GM23338 (cell line): ENCODE measurements around the gene LRIT2. TPM values are rescaled to one million over a fixed set of nuclear protein-coding genes. Genes with fewer than 3 reads are reported as not detected.

Experiments used
- ATAC-seq: fragments of 200-7000 bp; cut with Tn5 transposase; 3 replicates; pipeline ENCODE4 v1.9.1; 2020
- DNase-seq: peaks from one replicate; pipeline ENCODE4 v3.0.0-alpha.2; 2015; ENCODE audit warnings: low spot score
- H2AFZ ChIP-seq: fragments of 200-600 bp; sonication (generic); 2 replicates; pipeline ENCODE4 v1.8.0; 2016; ENCODE audit warnings: antibody characterized with exemption, mild to moderate bottlenecking, moderate library complexity
- H3F3A ChIP-seq: fragments of 200-600 bp; sonication (generic); replicated peaks from 2 replicates; pipeline ENCODE4 v1.8.0; 2017; ENCODE audit warnings: antibody characterized with exemption, mixed run types, low read depth
- H3K27ac ChIP-seq: fragments of 200-600 bp; sonication (generic); 2 replicates; pipeline ENCODE4 v1.6.1; 2016; ENCODE audit warnings: low read depth
- H3K27me3 ChIP-seq: fragments of 200-600 bp; sonication (generic); 2 replicates; pipeline ENCODE4 v1.8.0; 2016; ENCODE audit warnings: mild to moderate bottlenecking, mixed run types, moderate library complexity; ENCODE audit not compliant: insufficient read depth
- H3K36me3 ChIP-seq: fragments of 200-600 bp; sonication (generic); 2 replicates; pipeline ENCODE4 v1.8.0; 2016; ENCODE audit warnings: mild to moderate bottlenecking; ENCODE audit not compliant: insufficient read depth
- H3K4me1 ChIP-seq: fragments of 200-600 bp; sonication (generic); 2 replicates; pipeline ENCODE4 v1.8.0; 2016; ENCODE audit warnings: mild to moderate bottlenecking, moderate library complexity; ENCODE audit not compliant: insufficient read depth
- H3K4me2 ChIP-seq: fragments of 200-600 bp; sonication (generic); 2 replicates; pipeline ENCODE4 v1.7.1; 2017; ENCODE audit warnings: mixed run types
- H3K4me3 ChIP-seq: fragments of 200-600 bp; sonication (generic); 2 replicates; pipeline ENCODE4 v1.6.1; 2016; ENCODE audit warnings: mixed run types
- H3K79me2 ChIP-seq: fragments of 200-600 bp; sonication (generic); replicated peaks from 2 replicates; pipeline ENCODE4 v1.8.0; 2017; ENCODE audit warnings: mild to moderate bottlenecking; ENCODE audit not compliant: insufficient read depth
- H3K9me2 ChIP-seq: fragments of 200-600 bp; sonication (generic); 2 replicates; pipeline ENCODE4 v1.8.0; 2017; ENCODE audit not compliant: insufficient read depth
- H4K20me1 ChIP-seq: fragments of 200-600 bp; sonication (generic); replicated peaks from 2 replicates; pipeline ENCODE4 v1.8.0; 2017; ENCODE audit warnings: mild to moderate bottlenecking; ENCODE audit not compliant: insufficient read depth
- H3K27ac Mint-ChIP-seq: 2 replicates; pipeline ENCODE4 v1.8.0; 2020; ENCODE audit warnings: inconsistent platforms, mild to moderate bottlenecking, moderate library complexity, mixed read lengths
- H3K27me3 Mint-ChIP-seq: 3 replicates; pipeline ENCODE4 v1.8.0; 2022; ENCODE audit warnings: low read depth, mild to moderate bottlenecking, moderate library complexity, mixed read lengths, inconsistent platforms; ENCODE audit not compliant: insufficient read depth, poor library complexity
- H3K36me3 Mint-ChIP-seq: 3 replicates; pipeline ENCODE4 v1.8.0; 2021; ENCODE audit warnings: low read depth, mild to moderate bottlenecking, inconsistent platforms, moderate library complexity, mixed read lengths
- H3K4me1 Mint-ChIP-seq: 3 replicates; pipeline ENCODE4 v1.8.0; 2020; ENCODE audit warnings: mild to moderate bottlenecking, inconsistent platforms, mixed read lengths
- H3K4me3 Mint-ChIP-seq: 3 replicates; pipeline ENCODE4 v1.8.0; 2021; ENCODE audit warnings: moderate library complexity, mild to moderate bottlenecking, inconsistent platforms, mixed read lengths
- H3K9me3 Mint-ChIP-seq: 3 replicates; pipeline ENCODE4 v1.8.0; 2020; ENCODE audit warnings: moderate library complexity, mild to moderate bottlenecking, inconsistent platforms, mixed read lengths
- CREB1 ChIP-seq: fragments of 250-450 bp; sonication (Bioruptor Pico); IDR thresholded peaks from 2 replicates; pipeline ENCODE4 v1.5.0; 2020; ENCODE audit warnings: low read depth, mild to moderate bottlenecking, moderate library complexity
- CTCF ChIP-seq, 2 experiments: fragments of 200-600 bp in 1 of 2; sonication (generic) in 1 of 2; conservative IDR thresholded peaks; 2 replicates each; pipeline versions ENCODE4 v1.5.1 to v1.6.1; 2016 to 2017; ENCODE audit warnings: antibody characterized with exemption in 2 of 2, low read depth in 2 of 2, mild to moderate bottlenecking in 2 of 2, moderate library complexity in 1 of 2
- ETS1 ChIP-seq: IDR thresholded peaks from 2 replicates; pipeline ENCODE4 v1.6.1; 2016; ENCODE audit warnings: antibody characterized with exemption
- EZH2 ChIP-seq: fragments of 200-600 bp; sonication (generic); IDR thresholded peaks from one replicate; pipeline ENCODE4 v1.8.0; 2017; ENCODE audit warnings: antibody characterized with exemption, mild to moderate bottlenecking, low read depth; ENCODE audit not compliant: unreplicated experiment
- EZH2phosphoT487 ChIP-seq: fragments of 200-600 bp; sonication (generic); IDR thresholded peaks from one replicate; pipeline ENCODE4 v1.8.1; 2018; ENCODE audit warnings: antibody characterized with exemption; ENCODE audit not compliant: unreplicated experiment
- JUNB ChIP-seq: IDR thresholded peaks from one replicate; pipeline ENCODE4 v1.6.1; 2016; ENCODE audit warnings: antibody characterized with exemption; ENCODE audit not compliant: unreplicated experiment
- NANOG ChIP-seq: IDR thresholded peaks from 2 replicates; pipeline ENCODE4 v1.6.1; 2016; ENCODE audit warnings: antibody characterized with exemption, borderline replicate concordance
- POLR2AphosphoS5 ChIP-seq: IDR thresholded peaks from 2 replicates; pipeline ENCODE4 v1.6.1; 2016; ENCODE audit warnings: antibody characterized with exemption, low read depth
- REST ChIP-seq: IDR thresholded peaks from one replicate; pipeline ENCODE4 v1.6.1; 2018; ENCODE audit warnings: antibody characterized with exemption; ENCODE audit not compliant: unreplicated experiment
- STAT1 ChIP-seq: IDR thresholded peaks from one replicate; pipeline ENCODE4 v1.6.1; 2016; ENCODE audit warnings: antibody characterized with exemption; ENCODE audit not compliant: unreplicated experiment
- ZNF114 ChIP-seq: fragments of 250-450 bp; sonication (Bioruptor Pico); IDR thresholded peaks from 2 replicates; pipeline ENCODE4 v1.5.0; 2020; ENCODE audit warnings: mild to moderate bottlenecking, moderate library complexity
- ZNF331 ChIP-seq: fragments of 250-450 bp; sonication (Bioruptor Pico); IDR thresholded peaks from 2 replicates; pipeline ENCODE4 v1.5.0; 2020; ENCODE audit warnings: low read depth, mild to moderate bottlenecking, moderate library complexity
- ZNF462 ChIP-seq: fragments of 250-450 bp; sonication (Bioruptor Pico); IDR thresholded peaks from 2 replicates; pipeline ENCODE4 v1.5.0; 2020; ENCODE audit warnings: mild to moderate bottlenecking, moderate library complexity
- polyA plus RNA-seq: library from polyadenylated mRNA; unstranded; fragments of >200 nt; fragmentation: Nextera tagmentation; extraction: Ambion mirVana; gene quantifications from 2 replicates; pipeline ENCODE4 v1.2.1, GENCODE V29; 2016
- total RNA-seq: library from RNA; depleted of rRNA; stranded (reverse); fragments of >200 nt; shearing (Covaris generic); gene quantifications from 2 replicates; pipeline ENCODE4 v1.2.3, GENCODE V29; 2014

Gene LRIT2
- total and polyA plus RNA-seq, 2 experiments from 2014 or later: not detected

- peaks cover 29% of the 10 kb centered on the region for H3K27me3 Mint-ChIP-seq
These were observed 34.2 kb downstream of the LRIT2 start for GRCh38 chr10:84191106-84191505.

More at GRCh38 chr10:84191106-84191505, 34.2 kb downstream of the LRIT2 start:
- Histone ChIP-seq H3K79me2 (no peaks in the 10 kb centered on the region), H4K20me1 (no peaks in the 10 kb centered on the region), H3F3A (no peaks in the 10 kb centered on the region), H3K27ac (no peak overlapping the region), H3K9me2 (no peaks in the 10 kb centered on the region), H2AFZ (no peak overlapping the region), H3K4me2 (no peak overlapping the region), H3K4me3 (no peak overlapping the region), H3K36me3 (no peaks in the 10 kb centered on the region), H3K27me3 (peaks cover 37% of the 10 kb centered on the region), H3K4me1 (peaks cover 3% of the 10 kb centered on the region; the same call in 1 of the 2 replicates)
- Mint-ChIP-seq H3K27ac (no peak overlapping the region), H3K4me1 (peaks cover 5% of the 10 kb centered on the region), H3K36me3 (no peaks in the 10 kb centered on the region), H3K9me3 (no peaks in the 10 kb centered on the region), H3K4me3 (no peak overlapping the region)
- ATAC-seq: no peak
- TF ChIP-seq ZNF114 (CRISPR knock-in tag) (no peak), REST (no peak), ZNF331 (CRISPR knock-in tag) (no peak), CTCF (conservative IDR thresholded peaks at IDR 0.05; ENCODE audit: low read depth in 2 of 2) (no peak), POLR2AphosphoS5 (no peak), EZH2 (no peak), JUNB (no peak), ETS1 (no peak), ZNF462 (CRISPR knock-in tag) (no peak), CREB1 (CRISPR knock-in tag) (no peak), NANOG (no peak), EZH2phosphoT487 (no peak), STAT1 (no peak)
- DNase-seq: no peak
